ENCODE data around the gene ADAMTSL5.

- no peak for TF ChIP-seq MAX (IDR thresholded peaks at IDR 0.05)
- no peak for TF ChIP-seq CTCF (CRISPR knock-in tag; IDR thresholded peaks at IDR 0.05)
- TF ChIP-seq ZSCAN9 (CRISPR knock-in tag; IDR thresholded peaks at IDR 0.05; ENCODE audit: borderline replicate concordance), result no peak
- no peak for TF ChIP-seq SMARCE1 (IDR thresholded peaks at IDR 0.05; ENCODE audit: borderline replicate concordance)
- no peak for TF ChIP-seq PREB (CRISPR knock-in tag; IDR thresholded peaks at IDR 0.05)
- TF ChIP-seq IRF1 (CRISPR knock-in tag; IDR thresholded peaks at IDR 0.05; ENCODE audit: low read depth), result no peak
- no peak for TF ChIP-seq ELK4 (CRISPR knock-in tag; IDR thresholded peaks at IDR 0.05; ENCODE audit: borderline replicate concordance)
- no peak for TF ChIP-seq ZNF709 (CRISPR knock-in tag; IDR thresholded peaks at IDR 0.05)
- no peak for TF ChIP-seq POLR2AphosphoS5 (IDR thresholded peaks at IDR 0.05; ENCODE audit: low read depth, low read length)
- TF ChIP-seq DBP (CRISPR knock-in tag; IDR thresholded peaks at IDR 0.05; ENCODE audit: not compliant biosample characterization), result no peak
- no peak for TF ChIP-seq DNMT1 (CRISPR knock-in tag; IDR thresholded peaks at IDR 0.05)
Measured at GRCh38 chr19:1514295-1514661, 1.5 kb upstream of the ADAMTSL5 start.

Measured in HepG2 (cell line).